GM18951 (cell line): ENCODE data around the gene FOXD1.
"Not testable (repeated sequence)": the region's sequence is repeated elsewhere in the genome, so short reads cannot be mapped to it uniquely, and the experiment has no call there.

Experiments used
- POLR2A ChIP-seq: IDR thresholded peaks from 4 replicates; pipeline ENCODE4 v1.6.1; 2011; ENCODE audit warnings: mild to moderate bottlenecking; ENCODE audit not compliant: insufficient read length, insufficient read depth; ENCODE audit errors: extremely low read depth
- in situ Hi-C: fragments of 300-500 bp; cut with MboI; formaldehyde crosslinking; loops from one replicate; pipeline ENCODE4 v1.12.0; 2022; ENCODE audit warnings: low sequenced_read_pairs, mixed read lengths, inconsistent platforms; ENCODE audit not compliant: unreplicated experiment

FOXD1 gene

DNA sequence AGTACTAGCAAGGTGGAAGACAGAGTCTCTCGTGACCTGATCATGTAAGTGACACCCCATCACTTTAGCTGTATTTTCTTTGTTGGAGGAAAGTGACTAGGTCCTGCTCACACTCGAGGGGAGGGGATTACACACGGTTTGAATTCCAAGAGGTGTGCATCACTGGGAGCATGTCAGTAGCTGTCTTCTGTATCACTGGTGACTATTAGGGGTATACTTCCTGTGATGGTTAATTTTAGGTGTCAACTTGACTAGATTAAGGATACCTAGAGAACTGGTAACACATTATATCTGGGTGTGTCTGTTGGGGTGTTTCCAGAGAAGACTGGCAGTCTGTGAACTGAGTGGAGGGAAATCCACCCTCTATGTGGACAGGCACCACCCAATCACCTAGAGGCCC, 22.5 kb downstream of the FOXD1 start:
- in situ Hi-C loops, result no loop called here
- no peak for TF ChIP-seq POLR2A

DNA sequence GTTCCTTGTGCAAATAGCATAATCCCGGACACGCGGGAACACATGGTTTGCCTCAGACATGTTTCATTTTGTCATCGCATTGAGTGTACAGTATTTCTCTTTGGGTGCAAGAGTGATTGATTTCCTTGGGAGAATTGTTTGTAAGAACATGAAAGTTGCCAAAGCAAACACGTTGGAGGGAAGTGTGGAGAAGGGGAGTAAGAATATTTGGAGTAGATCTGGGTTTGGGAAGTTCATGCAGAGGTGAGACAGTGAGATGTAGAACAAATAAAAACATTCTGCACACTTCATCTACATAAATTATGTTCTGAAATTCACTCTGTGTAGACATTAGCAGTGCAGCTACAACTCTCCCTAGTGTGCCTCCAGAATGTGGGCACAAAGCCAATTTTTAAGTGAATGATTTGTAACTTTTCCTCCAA, 24.0 kb downstream of the FOXD1 start:
- no peak for TF ChIP-seq POLR2A
- in situ Hi-C loops, result no loop called here

DNA sequence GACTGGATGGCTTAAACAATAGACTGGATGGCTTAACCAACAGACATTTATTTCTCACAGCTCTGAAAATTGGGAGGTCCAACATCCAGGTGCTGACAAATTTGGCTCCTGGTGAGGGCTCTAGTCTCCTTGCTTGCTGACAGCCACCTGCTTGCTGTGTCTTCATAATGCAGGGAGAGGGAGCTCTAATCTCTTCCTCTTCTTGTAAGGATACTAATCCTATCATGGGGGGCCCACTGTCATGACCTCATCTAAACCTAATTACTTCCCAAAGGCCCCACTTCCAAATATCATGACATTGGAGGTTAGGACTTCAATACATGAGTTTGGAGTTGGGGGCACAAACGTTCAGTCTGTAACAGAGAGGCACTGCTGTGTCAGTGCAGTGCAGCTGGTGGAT, 26.4 kb downstream of the FOXD1 start:
- no peak for TF ChIP-seq POLR2A
- in situ Hi-C loops, result no loop called here

DNA sequence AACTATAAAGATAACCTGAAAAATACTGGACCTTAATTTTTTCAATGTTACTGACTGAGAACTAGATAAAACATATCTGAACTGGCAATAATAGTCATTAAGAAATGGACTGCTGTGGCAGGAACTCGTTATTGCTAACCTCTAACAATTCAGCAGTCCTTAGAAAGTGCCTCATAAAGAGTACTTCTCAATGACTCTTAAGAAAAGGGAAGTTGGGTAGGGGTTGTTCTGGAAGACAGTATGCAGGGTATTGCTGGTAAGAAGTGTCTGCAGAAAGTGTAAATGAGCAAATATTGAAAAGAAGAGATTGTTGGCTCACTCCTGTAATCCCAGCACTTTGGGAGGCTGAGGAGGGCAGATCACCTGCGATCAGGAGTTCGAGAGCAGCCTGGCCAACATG, 27.9 kb downstream of the FOXD1 start:
- in situ Hi-C loops, result no loop called here
- no peak for TF ChIP-seq POLR2A

DNA sequence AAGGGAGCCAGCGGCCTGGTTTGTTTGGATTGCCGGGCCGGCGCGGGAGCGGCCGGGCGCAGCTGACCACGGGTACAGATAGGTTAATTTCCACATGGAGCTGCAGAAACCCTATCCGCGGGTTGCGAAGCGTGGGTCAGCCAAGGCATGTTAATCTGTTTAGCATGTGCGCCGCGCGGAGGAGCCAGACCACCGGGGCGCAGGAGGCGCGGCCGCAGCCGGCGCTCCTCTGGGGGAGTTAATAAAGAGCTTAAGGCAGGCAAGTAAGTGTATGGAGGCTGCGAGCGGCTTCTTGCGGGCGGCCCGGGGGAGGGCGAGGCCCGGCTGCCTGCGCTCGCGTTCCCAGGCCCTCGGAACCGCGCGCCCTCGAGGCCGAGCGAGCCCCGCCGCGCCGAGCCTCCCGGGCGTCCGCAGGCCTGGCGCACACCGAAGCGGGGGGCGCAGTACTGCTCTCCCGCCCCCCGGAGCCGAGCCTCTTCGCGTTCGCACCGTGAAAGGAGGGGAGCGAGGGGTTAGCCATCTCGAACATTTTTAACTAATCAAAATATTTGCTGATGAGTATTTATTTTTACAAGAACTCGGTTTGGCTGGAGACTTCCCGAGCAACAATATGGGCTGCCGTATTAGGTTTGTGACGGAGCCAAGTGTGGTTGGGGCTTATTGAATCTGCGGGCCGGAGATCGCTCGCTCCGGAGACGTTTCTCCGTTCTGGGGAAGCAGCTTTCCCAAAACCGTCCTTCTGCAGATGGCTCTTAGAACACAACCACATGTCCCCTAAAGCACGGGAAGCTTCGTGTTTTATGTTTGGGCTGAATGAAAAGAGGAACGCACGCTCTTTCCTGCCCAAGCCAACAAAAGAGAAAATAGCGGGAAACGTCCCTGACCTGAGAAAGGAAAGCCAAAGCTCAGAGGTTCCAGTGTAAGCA, 28.8 kb downstream of the FOXD1 start:
- in situ Hi-C loops, result no loop called here
- TF ChIP-seq POLR2A, result no peak

DNA sequence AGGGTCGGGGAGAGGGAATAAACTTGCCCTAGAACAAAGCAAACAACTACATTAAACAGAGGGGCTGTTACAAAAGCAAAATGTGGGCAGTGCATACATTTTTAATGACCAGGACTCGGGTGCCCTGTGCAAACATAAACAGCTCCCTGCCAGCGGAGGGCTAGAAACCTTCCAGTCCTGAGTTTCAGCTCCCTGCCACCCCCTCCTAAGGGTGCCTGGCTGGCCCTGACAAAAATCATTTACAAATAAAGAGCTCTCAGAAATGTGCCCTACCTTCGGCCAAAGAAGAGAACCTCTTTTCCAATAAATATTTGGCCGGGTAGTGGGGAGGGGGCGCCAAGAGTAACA, 29.5 kb downstream of the FOXD1 start:
- in situ Hi-C loops, result no loop called here
- no peak for TF ChIP-seq POLR2A

DNA sequence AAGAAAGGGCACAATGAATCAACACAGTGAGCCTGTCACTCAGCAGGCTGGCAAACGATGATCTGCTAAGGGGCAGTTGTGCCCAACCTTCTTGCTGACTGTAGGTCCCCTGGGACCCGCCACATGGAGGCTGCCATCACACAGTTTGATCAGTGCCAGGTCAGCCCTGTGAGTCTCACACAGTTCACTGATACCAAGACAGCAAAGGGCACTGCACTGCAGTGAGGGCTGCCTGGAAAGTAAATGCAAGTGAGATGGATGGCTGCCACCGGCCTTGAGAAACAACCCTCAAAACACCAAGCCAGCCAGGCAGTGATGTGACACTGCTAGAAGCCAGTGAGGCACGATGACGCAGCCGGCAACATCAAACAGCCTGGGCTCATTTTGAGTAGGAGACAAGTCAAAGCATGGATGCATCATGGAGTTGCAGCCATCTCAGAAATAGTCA, 30.3 kb downstream of the FOXD1 start:
- no peak for TF ChIP-seq POLR2A
- in situ Hi-C loops, result no loop called here

DNA sequence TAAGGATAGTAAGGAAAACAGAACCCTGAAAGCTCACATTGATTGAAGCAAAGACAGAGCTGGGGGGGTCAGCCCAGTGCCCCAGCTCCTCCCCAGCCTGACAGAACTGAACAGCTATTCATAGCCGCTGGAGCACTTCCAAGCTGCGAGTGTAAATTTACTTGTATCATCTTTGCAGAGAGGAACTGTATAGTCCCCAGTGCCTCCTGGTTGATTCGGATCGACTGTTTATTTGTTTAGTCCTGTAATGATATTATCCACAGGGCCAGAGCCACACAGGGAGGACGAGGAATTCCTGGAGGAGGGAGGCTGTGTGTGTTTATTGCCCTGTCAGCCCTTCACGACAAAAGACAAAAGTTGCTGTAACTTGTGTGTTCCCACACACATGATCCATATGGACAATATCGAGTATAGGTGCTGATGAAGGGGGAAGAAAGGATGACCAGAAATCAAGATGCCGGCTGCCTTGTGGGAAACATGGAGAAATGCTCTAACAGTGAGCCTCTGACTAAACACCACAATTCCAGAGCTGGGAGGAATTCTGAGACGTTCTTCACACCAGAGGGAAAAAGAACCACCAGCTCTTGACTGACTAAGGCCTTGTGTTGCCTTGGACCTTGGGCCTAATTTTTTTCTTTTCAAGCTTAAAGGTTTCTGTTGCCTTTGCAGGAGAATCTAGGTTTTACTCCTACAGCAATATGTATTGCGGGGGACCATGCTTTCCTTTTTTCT, 31.1 kb downstream of the FOXD1 start:
- no peak for TF ChIP-seq POLR2A
- in situ Hi-C loops, result no loop called here

DNA sequence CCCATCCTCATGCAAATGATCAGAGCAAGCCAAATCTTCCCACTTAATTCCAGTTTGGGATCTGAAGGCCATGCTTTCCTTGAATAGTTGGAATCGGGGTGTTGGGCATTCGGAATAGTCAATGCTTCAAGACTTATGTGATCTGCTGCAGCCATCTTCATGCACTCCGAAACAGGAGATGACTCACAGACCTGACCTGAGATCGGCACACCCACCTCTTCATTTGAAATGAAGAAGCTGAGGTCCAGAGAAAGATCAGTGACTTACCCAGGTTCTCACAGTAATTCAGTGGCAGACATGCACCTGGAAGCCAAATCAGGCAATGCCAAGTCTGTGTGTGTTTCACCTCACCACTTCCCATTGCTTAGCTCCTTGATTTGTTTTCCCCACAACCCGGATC, 33.0 kb downstream of the FOXD1 start:
- TF ChIP-seq POLR2A, result no peak
- in situ Hi-C loops, result no loop called here

DNA sequence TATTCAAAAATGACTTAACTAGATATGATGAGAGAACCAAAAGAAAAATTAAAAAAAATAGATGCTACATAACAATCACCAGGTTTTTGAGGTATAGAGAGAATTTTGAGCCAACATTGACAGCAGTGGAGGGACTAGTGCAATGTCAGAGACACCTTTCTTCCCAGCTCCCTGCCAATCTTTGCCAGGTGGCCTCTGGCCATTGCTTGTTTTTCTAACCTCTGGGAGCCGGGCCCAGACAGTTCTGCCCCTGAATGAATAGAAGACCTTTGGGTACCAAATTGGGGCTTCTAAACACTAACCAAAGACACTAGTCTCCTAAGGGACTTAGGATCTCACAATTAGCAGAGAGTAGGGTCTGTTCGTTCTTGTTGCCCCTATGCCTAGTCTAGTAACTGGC, 33.4 kb downstream of the FOXD1 start:
- no peak for TF ChIP-seq POLR2A
- in situ Hi-C loops, result no loop called here

DNA sequence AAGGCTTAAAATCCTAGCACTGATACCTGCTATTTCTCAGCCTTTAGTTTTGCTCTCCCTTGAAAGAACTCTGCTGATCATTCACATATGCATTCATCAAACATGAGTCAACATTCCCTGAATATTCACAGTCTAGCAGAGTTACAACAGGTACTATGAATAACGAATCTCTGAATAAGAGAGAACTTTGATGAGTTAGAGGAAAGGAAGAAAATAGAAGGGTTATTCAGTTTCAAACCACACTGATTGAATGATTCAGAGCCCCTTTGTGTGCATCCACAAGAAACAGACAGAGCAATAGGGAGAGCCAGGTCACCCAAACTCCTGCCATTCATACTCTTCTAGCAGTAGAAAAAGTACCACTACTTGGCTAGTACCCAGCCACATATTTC, 36.0 kb downstream of the FOXD1 start:
- in situ Hi-C loops, result no loop called here

DNA sequence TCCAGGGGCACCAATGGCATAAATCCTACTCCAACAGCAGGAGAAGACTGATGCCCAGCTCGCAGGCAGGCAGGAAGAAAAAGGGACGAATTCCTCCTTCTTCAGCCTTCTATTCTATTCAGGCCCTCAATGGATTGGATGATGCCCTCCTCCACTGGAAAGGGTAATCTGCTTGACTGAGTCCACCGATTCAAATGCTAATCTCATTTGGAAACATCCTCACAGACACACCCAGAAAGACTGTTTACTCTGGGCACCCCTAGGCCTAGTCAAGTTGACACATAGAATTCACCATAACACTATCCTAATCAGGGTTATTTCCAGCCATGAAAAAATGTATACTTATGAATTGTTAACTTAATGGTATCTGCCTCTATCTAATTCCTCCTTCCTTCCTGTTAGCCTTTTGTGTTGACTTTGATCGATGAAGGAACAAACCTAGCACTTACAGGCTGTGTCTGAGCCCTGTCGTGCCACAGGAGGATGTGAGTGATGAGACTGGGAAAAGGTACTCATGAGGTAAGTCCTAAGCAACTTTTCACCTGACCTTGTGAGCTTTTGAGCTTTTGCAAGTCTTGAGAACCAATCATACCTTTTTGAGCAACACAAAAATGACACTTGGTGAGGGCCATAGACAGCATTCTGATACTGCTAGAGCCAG, 36.5 kb downstream of the FOXD1 start:
- TF ChIP-seq POLR2A, result no peak
- in situ Hi-C loops, result no loop called here

More for the DNA sequence above, 36.0 kb downstream of the FOXD1 start:
- TF ChIP-seq POLR2A, result no peak

DNA sequence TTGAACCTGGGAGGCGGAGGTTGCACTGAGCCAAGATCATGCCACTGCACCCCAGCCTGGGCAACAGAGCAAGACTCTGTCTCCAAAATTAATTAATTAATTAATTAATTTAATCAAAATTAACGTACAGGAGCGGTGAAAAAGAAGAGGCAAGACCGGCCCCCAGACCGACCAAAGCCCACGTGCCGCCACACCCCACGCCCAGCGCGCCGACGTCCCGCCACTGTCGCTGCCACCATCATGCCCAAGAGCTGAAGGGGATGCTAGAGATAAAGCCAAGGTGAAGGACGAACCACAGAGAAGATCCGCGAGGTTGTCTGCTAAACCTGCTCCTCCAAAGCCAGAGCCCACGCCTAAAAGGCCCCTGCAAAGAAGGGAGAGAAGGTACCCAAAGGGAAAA, 38.6 kb downstream of the FOXD1 start:
- in situ Hi-C loops, result not testable (repeated sequence)
